ENCODE results near the gene PDE5A. TPM values are rescaled to one million over a fixed set of nuclear protein-coding genes. Genes with fewer than 3 reads are reported as not detected.

PDE5A gene
- total RNA-seq, 1 experiment from 2014 or later: 8.1 TPM

GRCh38 chr4:119536572-119537528 lies 91.8 kb downstream of the PDE5A start:
- Histone ChIP-seq H3K4me2 (ENCODE audit: low read length) (no peak overlapping the region), H4K20me1 (ENCODE audit: low read length) (no peaks in the 10 kb centered on the region), H2AFZ (ENCODE audit: low read length) (no peak overlapping the region), H3K27me3 (ENCODE audit: low read length) (no peaks in the 10 kb centered on the region), H3K79me2 (ENCODE audit: low read length) (no peaks in the 10 kb centered on the region), H3K9me2 (replicated peaks; ENCODE audit: low read length) (no peaks in the 10 kb centered on the region), H3K36me3 (ENCODE audit: low read depth, low read length) (no peaks in the 10 kb centered on the region), H3K9me3 (ENCODE audit: low read length) (no peaks in the 10 kb centered on the region), H3K4me1 (ENCODE audit: insufficient read depth, low read length) (0 out of 2 replicates have a peak, but pooled peaks cover 3% of the 10 kb centered on the region), H3K27ac (ENCODE audit: low read length) (peak overlapping the region; percentile 23; the same call in 1 of the 2 replicates), H3K9ac (ENCODE audit: low read length) (no peak overlapping the region), H3K4me3 (ENCODE audit: low read length) (no peak overlapping the region), H3F3A (ENCODE audit: low read length, unreplicated experiment) (no peaks in the 10 kb centered on the region)
- BruUV-seq (replicated peaks): no TSS peak
- CTCF ChIA-PET: no interaction called here
- TF ChIP-seq EZH2phosphoT487 (IDR thresholded peaks at IDR 0.05; ENCODE audit: borderline replicate concordance, low read length) (no peak), EZH2 (IDR thresholded peaks at IDR 0.05; ENCODE audit: low read length, unreplicated experiment) (no peak), CTCF (conservative IDR thresholded peaks at IDR 0.05; ENCODE audit: low read depth, low read length) (no peak)
- peak; percentile 64 for ATAC-seq
- peak; percentile 5 for DNase-seq
- intact Hi-C loops (cut with micrococcal nuclease): no loop called here
- POLR2A ChIA-PET (ENCODE audit: unreplicated experiment): no interaction called here

- Histone ChIP-seq H3K79me2 (ENCODE audit: low read length) (no peaks in the 10 kb centered on the region), H3K36me3 (ENCODE audit: low read depth, low read length) (no peaks in the 10 kb centered on the region), H3K27me3 (ENCODE audit: low read length) (no peaks in the 10 kb centered on the region), H4K20me1 (ENCODE audit: low read length) (no peaks in the 10 kb centered on the region), H2AFZ (ENCODE audit: low read length) (no peak overlapping the region), H3F3A (ENCODE audit: low read length, unreplicated experiment) (no peaks in the 10 kb centered on the region), H3K4me3 (ENCODE audit: low read length) (no peak overlapping the region), H3K9me3 (ENCODE audit: low read length) (no peaks in the 10 kb centered on the region), H3K9me2 (replicated peaks; ENCODE audit: low read length) (no peaks in the 10 kb centered on the region), H3K4me2 (ENCODE audit: low read length) (no peak overlapping the region), H3K9ac (ENCODE audit: low read length) (no peak overlapping the region), H3K27ac (ENCODE audit: low read length) (no peak overlapping the region), H3K4me1 (ENCODE audit: insufficient read depth, low read length) (0 out of 2 replicates have a peak, but pooled peaks cover 3% of the 10 kb centered on the region)
- intact Hi-C loops (cut with micrococcal nuclease): no loop called here
- no peak for DNase-seq
- BruUV-seq (replicated peaks): no TSS peak
- CTCF ChIA-PET: no interaction called here
- no peak for TF ChIP-seq EZH2phosphoT487 (IDR thresholded peaks at IDR 0.05; ENCODE audit: borderline replicate concordance, low read length)
- no peak for TF ChIP-seq CTCF (conservative IDR thresholded peaks at IDR 0.05; ENCODE audit: low read depth, low read length)
- no peak for TF ChIP-seq EZH2 (IDR thresholded peaks at IDR 0.05; ENCODE audit: low read length, unreplicated experiment)
- ATAC-seq: no peak
- POLR2A ChIA-PET (ENCODE audit: unreplicated experiment): interaction anchor here (0.8 kb wide), 1 partner anchor 183 kb away, joined by 3 read pairs; no protein-coding TSS in a partner anchor
These were observed 96.3 kb downstream of the PDE5A start for GRCh38 chr4:119532319-119532718.

GRCh38 chr4:119529788-119530187 lies 98.8 kb downstream of the PDE5A start:
- TF ChIP-seq EZH2 (IDR thresholded peaks at IDR 0.05; ENCODE audit: low read length, unreplicated experiment): no peak
- no peak for TF ChIP-seq EZH2phosphoT487 (IDR thresholded peaks at IDR 0.05; ENCODE audit: borderline replicate concordance, low read length)
- no peak for TF ChIP-seq CTCF (conservative IDR thresholded peaks at IDR 0.05; ENCODE audit: low read depth, low read length)
- Histone ChIP-seq H3K27ac (ENCODE audit: low read length) (no peak overlapping the region), H3K9ac (ENCODE audit: low read length) (no peak overlapping the region), H3K36me3 (ENCODE audit: low read depth, low read length) (no peaks in the 10 kb centered on the region), H3K4me3 (ENCODE audit: low read length) (no peak overlapping the region), H3K4me1 (ENCODE audit: insufficient read depth, low read length) (peaks cover 15% of the 10 kb centered on the region), H3K79me2 (ENCODE audit: low read length) (no peaks in the 10 kb centered on the region), H3K9me3 (ENCODE audit: low read length) (no peaks in the 10 kb centered on the region), H3K27me3 (ENCODE audit: low read length) (no peaks in the 10 kb centered on the region), H3K9me2 (replicated peaks; ENCODE audit: low read length) (no peaks in the 10 kb centered on the region), H2AFZ (ENCODE audit: low read length) (no peak overlapping the region), H3K4me2 (ENCODE audit: low read length) (no peak overlapping the region), H3F3A (ENCODE audit: low read length, unreplicated experiment) (no peaks in the 10 kb centered on the region), H4K20me1 (ENCODE audit: low read length) (no peaks in the 10 kb centered on the region)
- POLR2A ChIA-PET (ENCODE audit: unreplicated experiment): no interaction called here
- no TSS peak for BruUV-seq (replicated peaks)
- ATAC-seq (no peak), DNase-seq (no peak)
- CTCF ChIA-PET: no interaction called here
- intact Hi-C loops (cut with micrococcal nuclease): no loop called here
